Measurements from ENCODE around the gene SLC5A10.
"Not testable (repeated sequence)": the region's sequence is repeated elsewhere in the genome, so short reads cannot be mapped to it uniquely, and the experiment has no call there.

The SLC5A10 gene

GRCh38 chr17:19017804-19018599 lies 66.0 kb downstream of the SLC5A10 start:
- DNase-seq (ENCODE audit: low read depth) = no peak

GRCh38 chr17:19018600-19018950 lies 66.6 kb downstream of the SLC5A10 start:
- no peak for DNase-seq (ENCODE audit: low read depth)

GRCh38 chr17:19019041-19019941 lies 67.3 kb downstream of the SLC5A10 start:
- DNase-seq (ENCODE audit: low read depth) = no peak

- DNase-seq (ENCODE audit: low read depth) = no peak
Observed at GRCh38 chr17:19020016-19020415, 68.1 kb downstream of the SLC5A10 start.

GRCh38 chr17:19021011-19021621 lies 69.2 kb downstream of the SLC5A10 start:
- not testable (repeated sequence) for DNase-seq (ENCODE audit: low read depth)

DNA sequence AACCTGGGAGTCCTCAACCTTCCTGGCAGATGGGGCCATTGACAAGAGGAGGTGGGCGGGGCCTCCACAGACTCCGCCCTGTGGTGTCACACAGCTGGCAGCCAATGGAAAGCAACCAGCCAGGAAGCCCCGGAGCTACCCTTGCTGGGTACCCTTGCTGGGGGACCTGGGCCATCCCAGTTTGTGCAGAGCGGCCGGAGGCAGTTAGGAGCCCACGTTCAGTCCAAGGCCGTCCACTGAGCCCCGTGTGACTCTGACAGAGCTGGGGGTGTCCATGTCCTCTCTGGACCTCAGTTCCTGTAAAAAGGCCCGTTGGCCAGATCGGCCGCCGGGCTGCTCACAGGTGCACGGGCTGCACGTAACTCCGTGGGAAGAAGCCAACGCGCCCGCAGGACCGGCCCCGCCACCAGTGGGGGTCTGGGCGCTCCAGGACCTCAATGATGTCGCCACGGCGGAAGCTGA lies 69.7 kb downstream of the SLC5A10 start:
- DNase-seq (ENCODE audit: low read depth) = no peak

DNA sequence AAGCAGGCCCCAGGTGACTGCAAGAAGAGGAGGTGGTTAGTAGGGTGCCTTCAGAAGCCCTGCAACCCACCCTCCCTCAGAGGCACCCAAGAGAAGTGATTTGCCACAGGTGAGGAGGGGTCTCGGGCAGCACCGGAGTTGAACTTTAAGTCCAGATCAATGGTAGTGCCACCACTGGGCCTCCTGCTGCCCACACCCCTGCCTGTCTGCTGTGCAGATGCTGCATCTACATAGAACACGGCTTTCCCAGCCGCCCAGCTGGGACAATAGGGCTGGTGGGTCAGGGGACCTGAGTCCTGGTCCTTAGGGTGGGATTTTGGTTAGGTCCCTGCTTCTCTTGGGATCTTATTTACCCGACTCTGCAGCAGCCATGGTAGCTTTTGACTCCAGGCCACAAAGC lies 70.2 kb downstream of the SLC5A10 start:
- DNase-seq (ENCODE audit: low read depth) = no peak

- DNase-seq (ENCODE audit: low read depth) = no peak
Observed at GRCh38 chr17:19022747-19023146, 70.8 kb downstream of the SLC5A10 start.

GRCh38 chr17:19023209-19023999 lies 71.4 kb downstream of the SLC5A10 start:
- no peak for DNase-seq (ENCODE audit: low read depth)

DNA sequence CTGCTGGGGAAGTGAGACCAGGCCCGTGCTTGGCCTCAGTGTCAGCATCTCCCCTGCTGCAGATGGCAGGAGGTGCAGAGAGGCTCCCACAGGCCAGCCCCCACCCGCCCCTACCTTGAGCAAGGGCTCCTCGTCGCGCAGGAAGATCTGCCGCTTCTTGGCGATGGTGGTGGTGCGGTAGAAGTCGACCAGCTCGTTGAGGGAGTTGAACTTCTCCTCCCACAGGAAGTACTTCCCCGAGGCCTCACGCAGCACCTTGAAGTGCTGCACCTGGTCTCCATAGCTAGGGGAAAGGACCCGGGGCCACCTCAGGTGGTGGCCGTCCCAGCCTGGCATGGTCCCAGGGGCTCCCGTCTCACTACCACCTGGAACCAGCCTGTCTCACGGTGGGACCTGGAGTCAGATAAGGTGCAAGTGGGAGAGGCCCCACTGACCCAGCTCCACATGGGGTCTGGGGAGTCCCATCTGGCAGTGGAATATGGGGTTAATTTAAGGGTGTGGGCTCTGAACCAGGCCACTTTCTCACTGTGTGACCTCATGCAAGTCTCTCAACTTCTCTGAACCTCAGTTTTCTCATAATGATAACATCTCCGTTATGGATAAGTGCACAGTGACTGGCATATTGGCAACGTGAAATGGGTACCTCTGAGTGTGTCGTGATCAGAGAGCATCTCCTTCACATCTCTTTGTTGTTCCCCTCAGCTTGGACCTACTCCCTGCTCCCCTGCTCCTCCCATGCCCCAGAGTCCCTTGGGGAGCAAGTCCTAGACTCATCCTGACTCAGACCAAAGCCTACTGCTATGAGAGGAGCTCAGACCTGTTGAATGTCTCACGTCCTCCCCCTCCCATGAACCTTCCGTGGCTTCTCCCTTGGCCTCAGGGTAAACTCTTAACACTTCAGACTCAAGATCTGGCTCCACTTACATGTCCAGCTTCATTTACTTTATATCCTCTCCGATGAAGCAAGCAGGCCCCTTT lies 72.4 kb downstream of the SLC5A10 start:
- no peak for DNase-seq (ENCODE audit: low read depth)

DNA sequence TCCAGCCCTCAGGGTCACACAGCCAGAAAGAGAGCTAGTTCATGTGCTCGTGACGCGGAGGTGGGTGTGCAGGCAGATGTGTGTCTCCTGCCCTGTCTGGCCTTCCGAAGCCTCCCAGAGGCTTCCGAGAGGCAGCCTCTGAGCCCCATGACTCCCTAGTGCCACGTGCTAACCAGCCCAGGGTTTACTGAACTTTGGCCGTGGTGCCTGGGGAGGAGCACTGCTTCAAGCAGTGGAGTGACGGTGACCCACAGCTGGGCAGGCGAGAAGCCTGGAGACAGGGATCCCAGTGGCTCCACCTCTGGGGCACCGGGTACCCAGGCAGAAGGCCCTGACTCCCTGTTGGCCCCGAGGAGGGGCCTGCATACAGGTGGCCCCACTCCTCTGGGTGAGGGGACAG lies 76.7 kb downstream of the SLC5A10 start:
- not testable (repeated sequence) for DNase-seq (ENCODE audit: low read depth)

DNA sequence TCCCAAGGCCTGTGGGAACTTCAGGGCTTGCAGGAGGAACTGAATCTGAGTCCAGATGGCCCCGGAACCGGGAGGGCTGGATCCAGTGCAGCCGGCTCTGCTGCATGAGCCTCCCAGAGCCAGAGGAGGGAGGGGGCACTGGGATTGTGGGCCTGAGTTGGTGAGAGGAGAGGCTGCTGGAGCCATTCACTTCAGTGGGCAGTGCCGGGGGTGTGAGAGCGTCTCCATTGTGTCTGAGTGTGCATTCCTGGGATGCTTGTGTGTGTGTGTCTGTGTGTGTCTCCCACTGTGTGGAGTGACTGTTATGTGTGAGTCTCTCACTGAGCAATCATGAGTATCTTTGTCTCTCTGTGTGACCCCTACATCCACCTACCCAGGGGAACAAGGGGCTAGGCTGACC lies 77.8 kb downstream of the SLC5A10 start:
- DNase-seq (ENCODE audit: low read depth) = not testable (repeated sequence)

DNA sequence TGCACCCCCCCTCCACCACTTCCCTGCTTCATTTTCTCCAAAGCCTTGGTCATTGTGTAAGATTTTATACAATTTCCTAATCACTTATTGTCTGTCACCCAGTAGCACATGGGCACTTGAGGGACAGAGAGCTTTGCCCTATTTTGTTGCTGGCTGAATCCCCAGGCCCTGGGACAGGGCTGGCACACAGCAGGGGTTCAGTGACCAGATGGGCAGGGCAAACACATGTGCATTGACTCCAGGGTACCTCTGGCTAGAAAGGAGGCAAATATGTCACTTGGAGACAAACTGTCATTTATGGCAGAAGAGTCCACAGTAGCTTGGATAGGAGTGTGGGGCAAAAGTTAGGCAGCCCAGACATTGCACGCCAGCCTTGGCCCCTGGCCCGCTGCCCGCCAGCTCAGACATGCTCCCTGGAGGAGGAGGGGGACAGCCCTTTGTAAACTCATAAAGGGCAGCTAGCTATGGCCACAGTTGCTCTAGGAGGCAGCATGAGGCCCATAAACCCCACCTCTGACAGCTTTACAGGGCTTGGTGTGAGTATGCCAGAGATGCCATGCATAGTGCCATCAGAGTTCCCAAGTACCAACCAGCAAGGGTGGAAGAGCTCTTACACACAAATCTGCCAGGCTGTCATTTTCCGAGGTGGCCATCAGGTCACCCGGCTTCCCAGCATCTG lies 78.9 kb downstream of the SLC5A10 start:
- DNase-seq (ENCODE audit: low read depth) = not testable (repeated sequence)

DNA sequence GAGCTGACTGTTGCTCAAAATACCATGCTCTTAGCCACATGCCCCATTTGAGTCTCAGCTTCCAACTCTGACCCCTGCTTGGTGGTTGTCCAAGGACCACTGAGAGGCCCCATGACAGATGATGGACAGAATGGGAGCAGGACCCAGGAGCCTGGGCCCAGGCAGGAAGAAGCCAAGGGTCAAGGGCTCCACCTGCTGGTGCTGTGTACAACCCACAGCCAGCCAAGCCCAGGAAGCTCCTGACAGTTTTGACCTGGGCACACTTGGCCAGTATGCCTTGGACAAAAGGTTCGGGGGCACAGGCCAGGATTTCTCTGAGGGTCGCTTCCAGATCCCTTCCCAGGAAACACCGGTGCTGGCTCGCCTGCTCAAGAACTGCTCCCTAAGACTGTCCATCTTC lies 79.8 kb downstream of the SLC5A10 start:
- DNase-seq (ENCODE audit: low read depth) = peak; percentile 22

- DNase-seq (ENCODE audit: low read depth) = not testable (repeated sequence)
Observed at GRCh38 chr17:19032377-19032988, 80.5 kb downstream of the SLC5A10 start.

- DNase-seq (ENCODE audit: low read depth) = not testable (repeated sequence)
Observed at GRCh38 chr17:19036186-19036585, 84.2 kb downstream of the SLC5A10 start.

- not testable (repeated sequence) for DNase-seq (ENCODE audit: low read depth)
Observed at GRCh38 chr17:19037547-19037946, 85.6 kb downstream of the SLC5A10 start.

DNA sequence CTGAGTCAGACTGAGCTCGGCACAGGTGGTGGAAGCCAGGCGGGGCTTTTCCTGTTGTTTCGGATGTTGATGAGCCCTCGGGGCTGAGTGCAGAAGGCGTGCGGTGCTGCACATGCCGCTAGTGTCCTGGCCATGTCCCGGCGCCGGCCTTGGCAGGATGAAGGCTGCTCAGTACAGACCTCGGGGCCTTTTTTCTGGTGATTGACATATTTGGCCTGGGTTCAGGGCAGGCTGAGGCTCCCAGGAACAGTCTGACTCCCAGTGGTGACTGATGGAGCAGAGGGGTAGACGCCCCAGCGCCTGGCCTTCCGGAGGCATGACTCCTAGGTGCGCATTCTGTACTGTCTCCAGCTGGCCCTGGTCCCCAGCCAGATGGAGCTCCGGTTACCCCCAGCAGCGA lies 86.0 kb downstream of the SLC5A10 start:
- DNase-seq (ENCODE audit: low read depth) = not testable (repeated sequence)

DNA sequence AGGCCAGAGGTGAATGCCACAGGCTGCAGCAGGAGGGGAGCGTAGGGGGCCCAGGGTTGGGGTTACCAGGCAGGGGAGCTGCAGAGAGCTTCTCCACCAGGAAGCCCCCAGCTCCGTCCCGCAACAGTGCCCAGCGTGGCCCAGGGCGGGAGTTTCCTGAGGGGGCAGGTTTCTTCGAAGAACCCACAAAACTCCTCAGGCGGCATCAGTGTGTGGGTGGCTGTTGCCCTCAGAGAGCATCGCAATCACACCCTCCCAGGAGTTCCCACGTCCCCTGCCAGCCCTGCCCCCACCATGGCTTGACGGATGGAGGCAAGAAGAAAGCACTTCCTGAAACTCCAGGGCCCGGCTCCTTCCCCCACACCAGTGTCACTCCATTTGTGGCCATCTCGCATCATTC lies 86.8 kb downstream of the SLC5A10 start:
- DNase-seq (ENCODE audit: low read depth) = not testable (repeated sequence)
